GM10248 (cell line): Measurements from ENCODE around the gene GPC6.
"Not testable (repeated sequence)": the region's sequence is repeated elsewhere in the genome, so short reads cannot be mapped to it uniquely, and the experiment has no call there.

Source experiments
- CTCF ChIA-PET: fragments of 300-600 bp; sonication (Branson Sonifier 250); formaldehyde crosslinking; extraction: SDS; loops from one replicate; lab custom pipeline; 2021; ENCODE audit warnings: antibody characterized with exemption; lab: Yijun Ruan, JAX
- POLR2A ChIA-PET: fragments of 350-650 bp; sonication (Branson Sonifier 250); formaldehyde crosslinking; extraction: SDS; loops from one replicate; lab custom pipeline; 2020; ENCODE audit warnings: antibody characterized with exemption; lab: Yijun Ruan, JAX
- DNase-seq: peaks from one replicate; pipeline ENCODE4 v3.0.0; 2012; ENCODE audit errors: extremely low spot score
- CTCF ChIP-seq: IDR thresholded peaks from 2 replicates; pipeline ENCODE4 v1.5.1; 2012; ENCODE audit warnings: mild to moderate bottlenecking, low read depth; ENCODE audit errors: extremely low read depth, missing control alignments, control extremely low read depth

Gene GPC6

DNA sequence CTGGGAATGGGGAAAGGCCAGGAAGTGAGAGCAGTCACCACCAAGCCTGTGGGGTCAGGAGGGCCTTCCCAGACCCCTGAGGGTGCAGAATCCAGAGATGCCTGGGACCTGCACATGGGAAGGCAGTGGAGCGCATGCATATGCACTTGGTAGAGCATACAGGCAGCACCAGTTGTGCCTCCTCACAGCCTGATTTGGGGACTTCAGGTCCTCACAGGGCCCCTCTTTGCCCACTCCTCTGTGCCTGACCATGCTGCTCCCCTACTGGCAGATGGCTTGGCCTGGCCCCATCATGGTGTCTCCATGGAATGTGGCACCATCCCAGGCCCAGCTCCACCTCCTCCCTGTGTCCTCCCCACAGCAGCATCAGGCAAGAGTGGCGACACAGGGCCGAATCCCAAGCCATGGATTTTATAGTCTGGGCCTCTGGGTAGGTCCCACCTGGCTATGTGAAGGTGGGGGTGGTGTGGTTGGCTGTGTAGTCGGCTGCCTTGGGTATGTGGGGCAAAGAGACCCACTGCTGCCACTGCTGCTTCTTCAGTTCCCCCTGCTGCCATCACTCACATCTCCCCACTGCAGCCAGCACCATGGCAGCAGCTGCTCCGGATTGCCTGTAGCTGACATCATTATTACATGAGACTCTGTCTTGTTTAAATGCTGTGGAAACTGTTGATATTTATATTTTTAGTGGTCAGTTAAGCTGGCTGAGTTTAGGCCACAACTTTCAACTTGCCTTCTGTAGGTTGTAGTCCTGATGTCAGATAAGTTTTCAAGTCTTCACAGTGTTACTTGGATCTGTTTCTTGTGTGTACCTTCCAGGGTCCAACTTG, 247.0 kb downstream of the GPC6 start:
- CTCF ChIA-PET: no interaction called here

GRCh38 chr13:93476175-93476574, 249.6 kb downstream of the GPC6 start:
- CTCF ChIA-PET: interaction anchor here (1.0 kb wide), 1 partner anchor 9 kb away, joined by 3 read pairs; no protein-coding TSS in a partner anchor
- DNase-seq: no peak
- no peak for TF ChIP-seq CTCF
- POLR2A ChIA-PET: no interaction called here

More for the DNA sequence above, 247.0 kb downstream of the GPC6 start:
- POLR2A ChIA-PET: no interaction called here
- DNase-seq: no peak
- no peak for TF ChIP-seq CTCF

DNA sequence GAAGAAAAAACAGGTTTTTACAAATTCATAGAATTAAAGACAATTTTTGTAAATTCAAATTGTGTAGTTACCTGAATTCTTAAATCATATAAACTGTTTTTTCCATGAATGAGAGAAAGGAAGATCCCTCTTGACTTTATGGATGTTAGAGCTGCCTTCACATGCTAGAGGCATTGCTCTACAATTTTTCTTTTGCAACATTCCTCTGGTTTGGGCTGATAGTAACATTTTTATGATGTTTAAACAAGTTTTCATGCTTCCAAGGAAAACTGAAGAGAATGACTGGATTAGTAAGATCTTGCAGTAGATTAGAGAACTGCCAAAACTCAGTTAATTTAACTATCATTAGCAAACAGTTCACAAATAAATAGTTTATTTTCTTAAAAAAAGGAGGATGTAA, 250.6 kb downstream of the GPC6 start:
- no peak for DNase-seq
- ChIA-PET CTCF (interaction anchor here (1.0 kb wide), 1 partner anchor 10 kb away, joined by 3 read pairs; no protein-coding TSS in a partner anchor), POLR2A (no interaction called here)
- TF ChIP-seq CTCF: no peak

DNA sequence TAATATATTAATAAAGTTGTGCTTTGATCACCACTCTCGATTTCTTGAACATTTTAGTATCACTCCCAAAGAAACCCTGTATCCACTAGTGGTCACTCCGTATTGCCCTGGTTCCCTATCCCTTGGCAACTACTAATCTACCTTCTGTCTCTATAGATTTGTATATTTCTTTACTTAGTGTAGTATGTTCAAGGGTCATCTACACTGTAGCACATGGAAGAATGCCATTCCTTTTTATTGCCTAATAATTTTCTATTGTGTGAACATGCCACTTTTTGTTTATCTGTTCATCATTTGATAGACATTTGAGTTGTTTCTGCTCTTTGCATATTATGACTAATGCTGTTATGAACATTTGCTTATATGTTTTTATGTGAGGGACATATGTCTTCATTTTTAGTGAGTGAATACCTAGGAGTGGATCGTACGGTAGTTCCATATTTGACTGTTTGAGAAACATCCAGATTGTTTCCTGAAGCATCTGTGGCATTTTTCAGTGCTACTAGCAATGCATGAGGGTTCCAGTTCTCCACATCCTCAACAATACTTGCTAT, 254.0 kb downstream of the GPC6 start:
- POLR2A ChIA-PET: no interaction called here
- no peak for DNase-seq
- TF ChIP-seq CTCF: no peak
- CTCF ChIA-PET: no interaction called here

GRCh38 chr13:93496117-93496516, 269.5 kb downstream of the GPC6 start:
- DNase-seq, POLR2A ChIA-PET, CTCF ChIA-PET: not testable (repeated sequence)

DNA sequence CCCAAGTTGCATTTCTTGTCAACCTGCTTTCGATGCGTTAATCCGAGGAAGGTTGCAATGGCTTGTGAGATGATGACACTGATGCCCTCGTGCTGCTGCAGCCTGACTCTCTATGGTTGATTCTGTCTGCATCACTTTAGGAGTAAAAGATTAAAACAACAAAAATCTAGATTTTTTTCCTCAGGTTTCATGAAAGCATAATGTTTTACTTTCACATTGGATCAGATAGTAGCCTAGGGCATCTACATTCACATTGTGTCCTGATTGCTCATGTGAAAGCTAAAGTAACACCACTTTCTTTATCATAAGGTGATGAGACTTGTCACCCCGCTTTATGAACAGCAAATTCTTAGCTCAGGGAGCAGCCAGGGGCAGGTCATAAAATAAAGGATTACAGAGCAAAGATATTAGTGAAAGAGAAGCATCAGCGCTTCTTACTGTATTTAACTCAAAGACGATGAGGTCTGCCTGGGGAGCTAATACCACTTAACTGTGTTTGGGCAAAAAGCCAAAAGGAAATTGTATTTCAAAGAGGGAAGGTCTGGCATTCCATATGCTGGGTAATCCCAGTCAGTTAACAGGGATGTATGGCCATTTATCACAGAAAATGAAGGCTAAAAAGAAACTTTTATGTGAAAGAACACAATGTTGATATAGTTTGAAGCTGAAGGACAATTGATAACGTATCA, 270.5 kb downstream of the GPC6 start:
- POLR2A ChIA-PET: no interaction called here
- CTCF ChIA-PET: no interaction called here
- no peak for DNase-seq
- no peak for TF ChIP-seq CTCF
